NK-92 treated with Interleukin-12 subunit alpha and Interleukin-12 subunit beta, amount 100 ng/mL, for 24 hours (cell line): ENCODE results near the gene ZNF862.
"Not testable (repeated sequence)": the region's sequence is repeated elsewhere in the genome, so short reads cannot be mapped to it uniquely, and the experiment has no call there.

ENCODE experiments used
- DNase-seq: peaks from one replicate; lab custom pipeline; 2025; lab: John Stamatoyannopoulos, UW

Gene ZNF862

GRCh38 chr7:149880638-149881311 is 42.6 kb downstream of the ZNF862 start:
- no peak for DNase-seq

- DNase-seq: no peak
These were observed 43.4 kb downstream of the ZNF862 start for GRCh38 chr7:149881328-149882247.

GRCh38 chr7:149882248-149883047 is 44.3 kb downstream of the ZNF862 start:
- no peak for DNase-seq

- DNase-seq: no peak
These were observed 44.9 kb downstream of the ZNF862 start for GRCh38 chr7:149883048-149883438.

GRCh38 chr7:149883452-149883861 is 45.3 kb downstream of the ZNF862 start:
- DNase-seq: no peak

GRCh38 chr7:149884016-149884415 is 45.8 kb downstream of the ZNF862 start:
- no peak for DNase-seq

- DNase-seq: no peak
These were observed 46.4 kb downstream of the ZNF862 start for GRCh38 chr7:149884541-149884940.

GRCh38 chr7:149885191-149886017 is 47.2 kb downstream of the ZNF862 start:
- DNase-seq: no peak

- DNase-seq: no peak
These were observed 47.8 kb downstream of the ZNF862 start for GRCh38 chr7:149886018-149886415.

GRCh38 chr7:149887311-149887710 is 49.1 kb downstream of the ZNF862 start:
- DNase-seq: no peak

- DNase-seq: not testable (repeated sequence)
These were observed 52.5 kb downstream of the ZNF862 start for GRCh38 chr7:149890715-149891114.

- DNase-seq: not testable (repeated sequence)
These were observed 56.8 kb downstream of the ZNF862 start for GRCh38 chr7:149894957-149895356.

- DNase-seq: not testable (repeated sequence)
These were observed 69.7 kb downstream of the ZNF862 start for GRCh38 chr7:149907776-149908376.

GRCh38 chr7:149910219-149910618 is 72.0 kb downstream of the ZNF862 start:
- DNase-seq: not testable (repeated sequence)

GRCh38 chr7:149912126-149912525 is 74.0 kb downstream of the ZNF862 start:
- DNase-seq: not testable (repeated sequence)
